ENCODE measurements around the gene ALPK3.

DNA sequence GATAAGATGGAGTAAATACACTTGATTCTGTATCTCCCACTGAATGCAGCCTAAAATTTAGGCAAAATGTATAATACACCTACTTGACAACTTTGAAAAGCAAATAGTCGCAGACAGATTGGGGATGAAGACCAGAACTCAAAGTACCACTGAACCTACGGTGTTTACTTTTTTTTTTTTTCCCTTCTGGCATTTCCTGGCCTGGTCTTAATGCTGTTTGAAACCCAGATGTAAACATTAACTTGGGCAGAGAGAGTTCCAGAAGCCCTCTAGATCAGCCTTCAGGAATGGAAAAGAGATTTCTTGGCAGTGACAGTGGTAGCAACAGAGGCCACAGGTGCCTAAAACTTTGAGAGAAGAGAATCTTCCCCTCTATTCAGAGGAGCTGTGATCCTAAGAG, 27.8 kb downstream of the ALPK3 start:
- TF ChIP-seq, protein P1, sequence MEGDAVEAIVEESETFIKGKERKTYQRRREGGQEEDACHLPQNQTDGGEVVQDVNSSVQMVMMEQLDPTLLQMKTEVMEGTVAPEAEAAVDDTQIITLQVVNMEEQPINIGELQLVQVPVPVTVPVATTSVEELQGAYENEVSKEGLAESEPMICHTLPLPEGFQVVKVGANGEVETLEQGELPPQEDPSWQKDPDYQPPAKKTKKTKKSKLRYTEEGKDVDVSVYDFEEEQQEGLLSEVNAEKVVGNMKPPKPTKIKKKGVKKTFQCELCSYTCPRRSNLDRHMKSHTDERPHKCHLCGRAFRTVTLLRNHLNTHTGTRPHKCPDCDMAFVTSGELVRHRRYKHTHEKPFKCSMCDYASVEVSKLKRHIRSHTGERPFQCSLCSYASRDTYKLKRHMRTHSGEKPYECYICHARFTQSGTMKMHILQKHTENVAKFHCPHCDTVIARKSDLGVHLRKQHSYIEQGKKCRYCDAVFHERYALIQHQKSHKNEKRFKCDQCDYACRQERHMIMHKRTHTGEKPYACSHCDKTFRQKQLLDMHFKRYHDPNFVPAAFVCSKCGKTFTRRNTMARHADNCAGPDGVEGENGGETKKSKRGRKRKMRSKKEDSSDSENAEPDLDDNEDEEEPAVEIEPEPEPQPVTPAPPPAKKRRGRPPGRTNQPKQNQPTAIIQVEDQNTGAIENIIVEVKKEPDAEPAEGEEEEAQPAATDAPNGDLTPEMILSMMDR (IDR thresholded peaks at IDR 0.05): no peak
- TF ChIP-seq POLR2A (IDR thresholded peaks at IDR 0.05): no peak

All from Peyer's patch (tissue), 4 donors.